ENCODE measurements around the gene PIP4K2B.

DNA sequence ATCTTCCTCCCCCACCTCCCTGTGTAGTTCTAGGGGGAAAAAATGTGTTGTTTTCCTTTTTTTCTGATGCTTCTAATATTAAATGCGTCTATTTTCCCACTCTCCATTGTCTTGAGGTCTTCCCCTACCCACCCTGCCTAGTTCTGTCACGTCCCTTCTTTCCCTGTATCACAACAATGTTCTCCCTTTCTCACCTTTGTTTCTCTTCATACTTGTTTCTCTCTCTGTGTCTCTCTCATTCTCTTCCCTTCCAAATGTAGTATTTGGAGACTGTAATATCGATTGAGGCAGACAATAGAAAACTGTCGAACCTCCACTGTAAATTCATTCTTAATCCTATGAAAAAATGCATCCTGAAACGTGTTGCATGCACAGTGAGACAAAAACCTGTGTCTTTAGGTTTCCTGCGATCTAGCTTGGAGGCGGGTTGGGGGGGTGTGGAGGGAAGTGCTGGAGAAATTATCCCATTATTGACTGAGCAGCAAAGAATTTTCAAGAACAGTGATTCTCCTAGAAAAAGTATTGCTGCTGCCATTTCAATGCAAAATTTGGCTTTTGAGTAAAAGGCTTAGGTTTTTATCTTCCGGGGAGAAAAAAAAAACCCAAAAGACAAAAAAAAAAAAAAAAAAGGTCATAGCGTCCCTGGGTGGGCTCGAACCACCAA lies 48.1 kb downstream of the PIP4K2B start:
- TF ChIP-seq, protein P1, sequence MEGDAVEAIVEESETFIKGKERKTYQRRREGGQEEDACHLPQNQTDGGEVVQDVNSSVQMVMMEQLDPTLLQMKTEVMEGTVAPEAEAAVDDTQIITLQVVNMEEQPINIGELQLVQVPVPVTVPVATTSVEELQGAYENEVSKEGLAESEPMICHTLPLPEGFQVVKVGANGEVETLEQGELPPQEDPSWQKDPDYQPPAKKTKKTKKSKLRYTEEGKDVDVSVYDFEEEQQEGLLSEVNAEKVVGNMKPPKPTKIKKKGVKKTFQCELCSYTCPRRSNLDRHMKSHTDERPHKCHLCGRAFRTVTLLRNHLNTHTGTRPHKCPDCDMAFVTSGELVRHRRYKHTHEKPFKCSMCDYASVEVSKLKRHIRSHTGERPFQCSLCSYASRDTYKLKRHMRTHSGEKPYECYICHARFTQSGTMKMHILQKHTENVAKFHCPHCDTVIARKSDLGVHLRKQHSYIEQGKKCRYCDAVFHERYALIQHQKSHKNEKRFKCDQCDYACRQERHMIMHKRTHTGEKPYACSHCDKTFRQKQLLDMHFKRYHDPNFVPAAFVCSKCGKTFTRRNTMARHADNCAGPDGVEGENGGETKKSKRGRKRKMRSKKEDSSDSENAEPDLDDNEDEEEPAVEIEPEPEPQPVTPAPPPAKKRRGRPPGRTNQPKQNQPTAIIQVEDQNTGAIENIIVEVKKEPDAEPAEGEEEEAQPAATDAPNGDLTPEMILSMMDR (IDR thresholded peaks at IDR 0.05): no peak
- no peak for TF ChIP-seq EZH2 (IDR thresholded peaks at IDR 0.05; ENCODE audit: borderline replicate concordance, insufficient read depth, low read depth, low read length, poor library complexity, severe bottlenecking)

Data from B cell (primary cell).